ENCODE measurements around the gene EFNA1.

EFNA1 gene

GRCh38 chr1:155080312-155081228, 47.1 kb upstream of the EFNA1 start (continued):
- peak; percentile 96 for TF ChIP-seq ZBTB10 (tag by site-specific recombination; IDR thresholded peaks at IDR 0.05)
- TF ChIP-seq ZNF837 (tag by site-specific recombination; IDR thresholded peaks at IDR 0.05) = no peak
- no peak for TF ChIP-seq ZNF391 (tag by site-specific recombination; IDR thresholded peaks at IDR 0.05; ENCODE audit: borderline replicate concordance, low read depth)
- peak; percentile 98; the same call in 1 of the 2 replicates for TF ChIP-seq ZNF561 (tag by site-specific recombination; IDR thresholded peaks at IDR 0.05; ENCODE audit: borderline replicate concordance)
- TF ChIP-seq GLIS2 (tag by site-specific recombination; IDR thresholded peaks at IDR 0.05) = peak; percentile 85
- TF ChIP-seq PATZ1 (tag by site-specific recombination; IDR thresholded peaks at IDR 0.05) = peak; percentile 95
- TF ChIP-seq PRDM6 (tag by site-specific recombination; IDR thresholded peaks at IDR 0.05) = no peak
- no peak for TF ChIP-seq ZNF274 (IDR thresholded peaks at IDR 0.05; ENCODE audit: low read length)
- TF ChIP-seq ZNF274 (tag by site-specific recombination; IDR thresholded peaks at IDR 0.05; ENCODE audit: borderline replicate concordance) = no peak
- TF ChIP-seq ZNF140 (tag by site-specific recombination; IDR thresholded peaks at IDR 0.05) = no peak
- no peak; the same call in 1 of the 2 replicates for TF ChIP-seq ZBTB8A (tag by site-specific recombination; IDR thresholded peaks at IDR 0.05)
- TF ChIP-seq ZNF341 (tag by site-specific recombination; IDR thresholded peaks at IDR 0.05; ENCODE audit: low read depth) = peak; percentile 35; the same call in 1 of the 2 replicates
- TF ChIP-seq ZNF555 (tag by site-specific recombination; conservative IDR thresholded peaks at IDR 0.05) = no peak
- peak; percentile 85 for TF ChIP-seq SCRT2 (tag by site-specific recombination; IDR thresholded peaks at IDR 0.05)
- TF ChIP-seq ZNF223 (tag by site-specific recombination; IDR thresholded peaks at IDR 0.05) = no peak
- TF ChIP-seq ZFHX2 (tag by site-specific recombination; conservative IDR thresholded peaks at IDR 0.05) = peak; percentile 75
- TF ChIP-seq ZNF692 (tag by site-specific recombination; IDR thresholded peaks at IDR 0.05) = 0 out of 2 replicates have a peak, but pooled peaks have one; percentile 17
- TF ChIP-seq RBAK (tag by site-specific recombination; IDR thresholded peaks at IDR 0.05) = no peak
- TF ChIP-seq PRDM10 (tag by site-specific recombination; IDR thresholded peaks at IDR 0.05) = peak; percentile 60
- TF ChIP-seq ZNF530 (tag by site-specific recombination; IDR thresholded peaks at IDR 0.05; ENCODE audit: low read depth) = peak; percentile 94; the same call in 1 of the 2 replicates
- TF ChIP-seq SP7 (tag by site-specific recombination; IDR thresholded peaks at IDR 0.05) = peak; percentile 64; the same call in 1 of the 2 replicates
- TF ChIP-seq ZBTB20 (tag by site-specific recombination; IDR thresholded peaks at IDR 0.05) = peak; percentile 93
- TF ChIP-seq KLF10 (tag by site-specific recombination; IDR thresholded peaks at IDR 0.05) = peak; percentile 89; the same call in 1 of the 2 replicates
- no peak for TF ChIP-seq ZNF366 (tag by site-specific recombination; conservative IDR thresholded peaks at IDR 0.05)
- TF ChIP-seq ZBTB26 (tag by site-specific recombination; optimal IDR thresholded peaks at IDR 0.05) = peak; percentile 59

Measured in HEK293 (cell line).